GM10248 (cell line): ENCODE data around the gene TNFRSF17.
A peak's percentile ranks its signal among the peaks of the same experiment; 100 is the strongest.

Experiments used
- CTCF ChIA-PET: fragments of 300-600 bp; sonication (Branson Sonifier 250); formaldehyde crosslinking; extraction: SDS; loops from one replicate; lab custom pipeline; 2021; ENCODE audit warnings: antibody characterized with exemption; lab: Yijun Ruan, JAX
- POLR2A ChIA-PET: fragments of 350-650 bp; sonication (Branson Sonifier 250); formaldehyde crosslinking; extraction: SDS; loops from one replicate; lab custom pipeline; 2020; ENCODE audit warnings: antibody characterized with exemption; lab: Yijun Ruan, JAX
- DNase-seq: peaks from one replicate; pipeline ENCODE4 v3.0.0; 2012; ENCODE audit errors: extremely low spot score
- CTCF ChIP-seq: IDR thresholded peaks from 2 replicates; pipeline ENCODE4 v1.5.1; 2012; ENCODE audit warnings: mild to moderate bottlenecking, low read depth; ENCODE audit errors: extremely low read depth, missing control alignments, control extremely low read depth

TNFRSF17 gene

GRCh38 chr16:11990702-11991390 lies 25.8 kb downstream of the TNFRSF17 start:
- DNase-seq, result no peak
- TF ChIP-seq CTCF, result no peak
- POLR2A ChIA-PET, result no interaction called here
- CTCF ChIA-PET, result interaction anchor here (1.3 to 2.8 kb wide), 2 partner anchors 10 to 13 kb away, joined by 4 to 8 read pairs; partner anchors contain the start of gene SNX29

DNA sequence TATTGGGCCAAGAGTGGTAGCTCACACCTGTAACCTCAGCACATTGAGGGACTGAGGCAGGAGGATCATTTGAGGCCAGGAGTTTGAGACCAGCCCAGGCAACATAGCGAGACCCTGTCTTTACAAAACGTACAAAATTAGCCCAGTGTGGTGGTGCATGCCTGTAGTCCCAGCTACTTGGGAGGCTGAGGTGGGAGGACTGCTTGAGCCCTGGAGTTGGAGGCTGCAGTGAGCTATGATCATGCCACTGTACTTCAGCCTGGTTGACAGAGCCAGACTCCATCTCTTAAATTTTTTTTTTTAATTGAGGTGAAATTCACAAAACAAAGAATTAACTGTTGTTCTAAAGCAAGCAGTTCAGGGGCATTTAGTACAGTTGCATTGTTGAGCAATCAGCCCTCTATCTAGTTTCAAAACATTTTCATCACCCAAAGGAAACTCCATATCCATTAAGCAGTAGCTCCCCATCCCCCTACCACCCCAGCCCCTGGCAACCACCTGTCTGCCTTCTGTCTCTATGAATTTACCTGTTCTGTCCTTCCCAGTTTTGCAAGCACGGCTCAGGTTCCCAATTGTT lies 27.1 kb downstream of the TNFRSF17 start:
- no peak for DNase-seq
- CTCF ChIA-PET, result interaction anchor here (0.6 to 1.4 kb wide), 3 partner anchors 8 to 84 kb away, joined by 3 to 5 read pairs (median 4); no protein-coding TSS in a partner anchor
- TF ChIP-seq CTCF, result no peak
- POLR2A ChIA-PET, result interaction anchor here (0.6 to 1.3 kb wide), 2 partner anchors 16 to 43 kb away, joined by 3 read pairs; no protein-coding TSS in a partner anchor

GRCh38 chr16:11992586-11993524 lies 27.8 kb downstream of the TNFRSF17 start:
- CTCF ChIA-PET, result interaction anchor here (0.6 to 2.0 kb wide), 6 partner anchors 15 to 102 kb away, joined by 3 to 6 read pairs (median 4); no protein-coding TSS in a partner anchor
- no peak for TF ChIP-seq CTCF
- POLR2A ChIA-PET, result interaction anchor here (0.6 to 1.3 kb wide), 3 partner anchors 15 to 42 kb away, joined by 3 read pairs; partner anchors contain the start of gene SNX29
- DNase-seq, result no peak

GRCh38 chr16:11994143-11995119 lies 29.4 kb downstream of the TNFRSF17 start:
- ChIA-PET CTCF (interaction anchor here (0.8 to 2.0 kb wide), 7 partner anchors 9 to 197 kb away, joined by 3 to 8 read pairs (median 4); partner anchors contain the start of gene ZC3H7A), POLR2A (interaction anchor here (0.5 to 0.6 kb wide), 2 partner anchors 12 to 35 kb away, joined by 3 to 5 read pairs; no protein-coding TSS in a partner anchor)

More at GRCh38 chr16:11994143-11995119, 29.4 kb downstream of the TNFRSF17 start:
- TF ChIP-seq CTCF, result no peak
- peak; percentile 41 for DNase-seq
